NB4 (cell line): ENCODE data around the gene PLD2.

Experiments used
- POLR2A ChIP-seq: IDR thresholded peaks from 2 replicates; pipeline ENCODE4 v1.6.1; 2011; ENCODE audit warnings: mild to moderate bottlenecking; ENCODE audit not compliant: insufficient read length; ENCODE audit errors: extremely low read depth
- TF ChIP-seq, protein P1 (sequence below): IDR thresholded peaks from one replicate; pipeline ENCODE4 v1.5.1; 2012; ENCODE audit warnings: low read depth, low read length

- TF ChIP-seq, protein P1, sequence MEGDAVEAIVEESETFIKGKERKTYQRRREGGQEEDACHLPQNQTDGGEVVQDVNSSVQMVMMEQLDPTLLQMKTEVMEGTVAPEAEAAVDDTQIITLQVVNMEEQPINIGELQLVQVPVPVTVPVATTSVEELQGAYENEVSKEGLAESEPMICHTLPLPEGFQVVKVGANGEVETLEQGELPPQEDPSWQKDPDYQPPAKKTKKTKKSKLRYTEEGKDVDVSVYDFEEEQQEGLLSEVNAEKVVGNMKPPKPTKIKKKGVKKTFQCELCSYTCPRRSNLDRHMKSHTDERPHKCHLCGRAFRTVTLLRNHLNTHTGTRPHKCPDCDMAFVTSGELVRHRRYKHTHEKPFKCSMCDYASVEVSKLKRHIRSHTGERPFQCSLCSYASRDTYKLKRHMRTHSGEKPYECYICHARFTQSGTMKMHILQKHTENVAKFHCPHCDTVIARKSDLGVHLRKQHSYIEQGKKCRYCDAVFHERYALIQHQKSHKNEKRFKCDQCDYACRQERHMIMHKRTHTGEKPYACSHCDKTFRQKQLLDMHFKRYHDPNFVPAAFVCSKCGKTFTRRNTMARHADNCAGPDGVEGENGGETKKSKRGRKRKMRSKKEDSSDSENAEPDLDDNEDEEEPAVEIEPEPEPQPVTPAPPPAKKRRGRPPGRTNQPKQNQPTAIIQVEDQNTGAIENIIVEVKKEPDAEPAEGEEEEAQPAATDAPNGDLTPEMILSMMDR = no peak
- TF ChIP-seq POLR2A = no peak
Measured at GRCh38 chr17:4850246-4850645, 43.3 kb downstream of the PLD2 start.
